Heart right ventricle (tissue), 16 donors: ENCODE data around the gene MRPL18. TPM values are rescaled to one million over a fixed set of nuclear protein-coding genes. Genes with fewer than 3 reads are reported as not detected.
"Not testable (repeated sequence)": the region's sequence is repeated elsewhere in the genome, so short reads cannot be mapped to it uniquely, and the experiment has no call there.

Experiments
- ATAC-seq, 8 donors: fragments of 200-7000 bp; cut with Tn5 transposase; one replicate each; pipeline ENCODE4 v1.9.1; 2020; ENCODE audit warnings: mild to moderate bottlenecking in 8 of 8, moderate library complexity in 8 of 8, moderate number of reproducible peaks in 1 of 8
- DNase-seq, 2 donors: peaks; one replicate each; pipeline ENCODE4 v3.0.0-alpha.2; 2020
- H3K27ac ChIP-seq, 10 donors: fragments of 200-600 bp; sonication (generic) in 2 of 10; one replicate each; pipeline versions ENCODE4 v1.5.0 to v1.8.0; 2020 to 2022; ENCODE audit warnings: mild to moderate bottlenecking in 3 of 10
- H3K27me3 ChIP-seq, 7 donors: fragments of 200-600 bp; one replicate each; pipeline ENCODE4 v1.8.0; 2021 to 2022; ENCODE audit warnings: mild to moderate bottlenecking in 2 of 7
- H3K36me3 ChIP-seq, 9 donors: fragments of 200-600 bp; sonication (generic) in 1 of 9; one replicate each; pipeline versions ENCODE4 v1.5.0 to v1.8.0; 2020 to 2022; ENCODE audit warnings: mild to moderate bottlenecking in 2 of 9
- H3K4me1 ChIP-seq, 9 donors: fragments of 200-600 bp; sonication (generic) in 1 of 9; one replicate each; pipeline versions ENCODE4 v1.5.0 to v1.8.0; 2020 to 2022; ENCODE audit warnings: mild to moderate bottlenecking in 4 of 9
- H3K4me3 ChIP-seq, 10 donors: fragments of 200-600 bp; sonication (generic) in 2 of 10; one replicate each; pipeline versions ENCODE4 v1.5.0 to v1.8.0; 2020 to 2022; ENCODE audit warnings: mild to moderate bottlenecking in 7 of 10, moderate library complexity in 2 of 10
- H3K9me3 ChIP-seq, 11 donors: fragments of 200-600 bp in 10 of 11; sonication (generic) in 2 of 11; one replicate each; pipeline versions ENCODE4 v1.5.0 to v1.8.0; 2013 to 2022; ENCODE audit warnings: mild to moderate bottlenecking in 2 of 11, control low read depth in 1 of 11, moderate library complexity in 1 of 11
- CTCF ChIP-seq, 9 donors: fragments of 200-600 bp; sonication (generic) in 2 of 9; IDR thresholded peaks; one replicate each; pipeline versions ENCODE4 v1.5.0 to v1.8.0; 2021 to 2022; ENCODE audit warnings: antibody characterized with exemption in 9 of 9, mild to moderate bottlenecking in 5 of 9, moderate library complexity in 1 of 9
- WGBS, 2 donors: extraction: QIAGEN DNeasy Blood & Tissue Kit; methylation state at CpG; one replicate each; pipeline ENCODE4 v1.1.7; 2013; ENCODE audit warnings: inconsistent platforms in 1 of 2; 5-methylcytosine and 5-hydroxymethylcytosine counted together
- intact Hi-C, 10 donors: fragments of 100-400 bp; cut with DNase I; formaldehyde crosslinking; loops; one replicate each; pipeline versions ENCODE4 v1.11.1 to v1.14.2; 2022
- polyA plus RNA-seq, 2 donors: library from polyadenylated mRNA; stranded (reverse); fragments of 200-250 nt; gene quantifications; one replicate each; pipeline ENCODE4 v1.2.3, GENCODE V29; 2013
- total RNA-seq, 10 donors: library from RNA; stranded (reverse); fragmentation: NEBNext Ultra II Directional in 3 of 10; extraction: Animal tissue kit (Norgen Biotek cat#: 25700) in 3 of 10; gene quantifications; one replicate each; pipeline versions ENCODE4 v1.2.1 to v1.2.4, GENCODE V29; 2021 to 2023
- donor health status: Arrhythmogenic right ventricular cardiomyopathy.
- donor health status: ischemic (EF 13 %, LVEDD 7.1; RV severe dilation, severe dysfunction).
- donor health status: healthy with polysubstance abuse.
- donor health status: DM: no; HTN: yes; CAD: no.
- donor health status: DM: no; HTN: no; CAD: no.
- donor health status: ischemic (EF 25% LVEDD 6.9; RV normal size, moderate dysfunction).
- donor health status: ischemic (EF 25% LVEDD 5.7; RV mildly dilated, moderate dysfunction).
- donor health status: healthy.
- donor health status: DM: yes; HTN: yes; CAD: no.
- donor health status: Ischemic cardiomyopathy.
- donor health status: ischemic (EF 35%, LVEDD 5.7; RV mildly dilated, moderate dysfunction).
- donor health status: nonischemic (EF 11% LVEDD 7.7; RV severe dilation, severe dysfunction).
- donor health status: DM: yes; HTN: yes; CAD: no.
- donor health status: PGD.
- donor health status: ischemic (EF 29% LVEDD 5.4; RV normal size, mild dysfunction).
- donor health status: nonischemic (EF 23%, LVEDD 6.1; RV moderate dilation, normal function).

Gene MRPL18
- total and polyA plus RNA-seq, 12 donors, result 53.9 to 131 (median 59.8) TPM

- intact Hi-C loops, result no loop called here
- Histone ChIP-seq H3K9me3 (no peaks in the 10 kb centered on the region), H3K36me3 (no peaks in the 10 kb centered on the region), H3K4me1 (no peaks in the 10 kb centered on the region), H3K27ac (no peak overlapping the region), H3K4me3 (no peak overlapping the region), H3K27me3 (no peaks in the 10 kb centered on the region)
- no peak for TF ChIP-seq CTCF (IDR thresholded peaks at IDR 0.05)
- DNase-seq (no peak), ATAC-seq (no peak)
- 86 to 88% methylated on average over 9 of the region's 9 CpGs for WGBS, 2 donors
These were observed 23.5 kb downstream of the MRPL18 start for GRCh38 chr6:159813781-159814180.

- Histone ChIP-seq H3K36me3 (no peaks in the 10 kb centered on the region), H3K27ac (no peak overlapping the region), H3K27me3 (peaks cover 0 to 3% (median 0%) of the 10 kb centered on the region in 7 donors), H3K4me3 (no peak overlapping the region), H3K9me3 (no peaks in the 10 kb centered on the region), H3K4me1 (peaks cover 0 to 3% (median 0%) of the 10 kb centered on the region in 9 donors)
- ATAC-seq, result no peak
- TF ChIP-seq CTCF (IDR thresholded peaks at IDR 0.05), result no peak
- intact Hi-C loops, result no loop called here
- DNase-seq, result no peak
- WGBS, 2 donors, result 67 to 70% methylated on average over 6 of the region's 6 CpGs
These were observed 25.1 kb downstream of the MRPL18 start for GRCh38 chr6:159815410-159815809.

GRCh38 chr6:159816775-159817174 lies 26.5 kb downstream of the MRPL18 start:
- H3K9me3 ChIP-seq, H3K27ac ChIP-seq, DNase-seq, intact Hi-C loops, H3K4me3 ChIP-seq, H3K4me1 ChIP-seq, ATAC-seq, H3K27me3 ChIP-seq, H3K36me3 ChIP-seq: not testable (repeated sequence)
- WGBS, 2 donors, result 78 to 79% methylated on average over 3 of the region's 3 CpGs

- Histone ChIP-seq H3K4me1 (peaks cover 0 to 9% (median 0%) of the 10 kb centered on the region in 9 donors), H3K36me3 (no peaks in the 10 kb centered on the region), H3K4me3 (no peak overlapping the region), H3K27ac (no peak overlapping the region), H3K9me3 (no peaks in the 10 kb centered on the region), H3K27me3 (peaks cover 0 to 3% (median 0%) of the 10 kb centered on the region in 7 donors)
- intact Hi-C loops, result no loop called here
- DNase-seq (no peak), ATAC-seq (no peak)
- WGBS, 2 donors, result 87 to 89% methylated on average over 23 of the region's 23 CpGs
- TF ChIP-seq CTCF (IDR thresholded peaks at IDR 0.05), result no peak
These were observed 27.9 kb downstream of the MRPL18 start for GRCh38 chr6:159817951-159818739.

GRCh38 chr6:159819098-159819497 lies 28.8 kb downstream of the MRPL18 start:
- whole genome bisulfite sequencing, 2 donors, result 86 to 88% methylated on average over 16 of the region's 16 CpGs
- peaks cover 0 to 9% (median 0%) of the 10 kb centered on the region in 9 donors for H3K4me1 ChIP-seq
- no peaks in the 10 kb centered on the region for H3K36me3 ChIP-seq
- H3K27ac ChIP-seq, result no peak overlapping the region
- H3K9me3 ChIP-seq, result no peaks in the 10 kb centered on the region
- H3K27me3 ChIP-seq, result peaks cover 0 to 3% (median 0%) of the 10 kb centered on the region in 7 donors
- no peak overlapping the region for H3K4me3 ChIP-seq
- intact Hi-C loops, result no loop called here
- DNase-seq, result no peak
- no peak for ATAC-seq
- TF ChIP-seq CTCF (IDR thresholded peaks at IDR 0.05), result no peak
